ENCODE data around the gene TIFAB. TPM values are rescaled to one million over a fixed set of nuclear protein-coding genes. Genes with fewer than 3 reads are reported as not detected.

Gene TIFAB
- total RNA-seq, 4 donors from 2014 or later: not detected

DNA sequence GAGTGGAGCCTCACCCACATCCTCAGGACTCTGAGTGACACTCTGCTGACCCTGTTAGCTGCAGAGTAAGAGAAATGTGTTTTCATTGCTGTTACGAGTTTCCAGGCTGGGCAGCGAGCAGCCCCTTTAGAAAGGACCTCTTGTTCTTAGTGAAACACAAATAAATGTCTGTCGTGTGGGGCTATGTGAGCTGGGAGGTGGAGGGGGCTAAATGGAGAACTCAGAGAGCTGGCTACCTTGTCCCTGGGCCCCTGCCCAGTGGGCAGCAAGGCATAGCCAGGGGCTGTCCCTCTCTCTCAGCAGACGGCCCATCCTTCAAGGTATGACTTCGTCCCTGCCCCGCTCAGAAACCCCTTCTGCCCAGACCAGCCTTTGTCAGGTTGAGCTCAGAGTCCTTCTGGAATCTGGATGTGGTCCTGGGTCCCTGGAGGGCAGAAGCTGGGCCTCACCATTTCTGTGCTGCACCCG, 15.2 kb downstream of the TIFAB start:
- WGBS: 80% methylated on average over 7 of the region's 7 CpGs
- Histone ChIP-seq H3K9me3 (no peaks in the 10 kb centered on the region), H3K27ac (replicated peaks in 1 of 4) (no peak overlapping the region), H3K4me1 (peaks cover 12 to 18% (median 16%) of the 10 kb centered on the region in 4 donors), H3K36me3 (no peaks in the 10 kb centered on the region), H3K4me3 (no peak overlapping the region), H3K27me3 (peaks cover 0 to 18% (median 0%) of the 10 kb centered on the region in 4 donors)
- intact Hi-C loops (cut with DNase I): no loop called here
- DNase-seq (ENCODE audit: extremely low spot score): peak; percentile 89
- no peak for TF ChIP-seq EP300 (IDR thresholded peaks at IDR 0.05)
- TF ChIP-seq POLR2A (IDR thresholded peaks at IDR 0.05; ENCODE audit: low read depth): no peak
- TF ChIP-seq, protein P1, sequence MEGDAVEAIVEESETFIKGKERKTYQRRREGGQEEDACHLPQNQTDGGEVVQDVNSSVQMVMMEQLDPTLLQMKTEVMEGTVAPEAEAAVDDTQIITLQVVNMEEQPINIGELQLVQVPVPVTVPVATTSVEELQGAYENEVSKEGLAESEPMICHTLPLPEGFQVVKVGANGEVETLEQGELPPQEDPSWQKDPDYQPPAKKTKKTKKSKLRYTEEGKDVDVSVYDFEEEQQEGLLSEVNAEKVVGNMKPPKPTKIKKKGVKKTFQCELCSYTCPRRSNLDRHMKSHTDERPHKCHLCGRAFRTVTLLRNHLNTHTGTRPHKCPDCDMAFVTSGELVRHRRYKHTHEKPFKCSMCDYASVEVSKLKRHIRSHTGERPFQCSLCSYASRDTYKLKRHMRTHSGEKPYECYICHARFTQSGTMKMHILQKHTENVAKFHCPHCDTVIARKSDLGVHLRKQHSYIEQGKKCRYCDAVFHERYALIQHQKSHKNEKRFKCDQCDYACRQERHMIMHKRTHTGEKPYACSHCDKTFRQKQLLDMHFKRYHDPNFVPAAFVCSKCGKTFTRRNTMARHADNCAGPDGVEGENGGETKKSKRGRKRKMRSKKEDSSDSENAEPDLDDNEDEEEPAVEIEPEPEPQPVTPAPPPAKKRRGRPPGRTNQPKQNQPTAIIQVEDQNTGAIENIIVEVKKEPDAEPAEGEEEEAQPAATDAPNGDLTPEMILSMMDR (IDR thresholded peaks at IDR 0.05): no peak
- TF ChIP-seq POLR2AphosphoS5 (IDR thresholded peaks at IDR 0.05): no peak

DNA sequence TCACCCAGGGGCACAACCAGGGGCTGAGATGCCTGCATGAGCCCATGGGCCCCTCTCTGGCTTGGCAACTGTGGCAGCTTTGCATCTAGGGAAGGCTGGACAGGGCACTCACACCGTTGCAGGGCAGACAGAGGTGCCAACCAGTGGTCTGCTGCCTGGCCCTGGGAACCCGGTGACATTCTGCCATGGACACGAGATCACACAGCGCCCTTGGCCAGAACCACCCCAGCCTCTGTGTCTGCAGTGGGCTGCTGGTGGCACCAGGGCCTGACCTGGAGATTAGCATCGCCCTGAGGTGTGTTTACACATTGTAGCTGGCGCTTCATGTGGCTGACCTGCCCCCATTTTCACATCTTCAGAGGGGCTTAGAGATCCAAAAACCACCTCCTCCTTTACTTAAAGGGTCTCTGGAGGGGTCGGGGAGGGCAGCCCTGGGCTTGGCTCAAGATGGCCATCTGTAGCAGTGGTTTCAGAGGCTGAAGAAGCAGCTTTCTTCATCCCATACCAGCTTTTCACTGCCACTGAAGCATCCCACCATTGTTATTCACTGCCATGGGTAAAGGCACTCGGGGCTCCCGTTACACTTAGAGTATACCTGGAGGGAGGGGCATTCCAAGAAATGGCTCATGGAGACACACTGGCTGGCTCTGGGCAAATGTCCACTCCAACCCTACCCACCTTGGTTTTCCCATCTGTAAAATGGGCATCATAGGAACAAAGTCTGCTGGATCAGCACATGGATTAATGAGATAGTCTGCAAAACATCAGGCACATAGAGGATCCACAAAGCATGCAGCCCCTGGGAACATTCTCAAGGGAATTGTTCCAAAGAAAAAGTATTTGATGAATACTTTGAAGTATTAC, 16.5 kb downstream of the TIFAB start:
- Histone ChIP-seq H3K4me3 (no peak overlapping the region), H3K36me3 (no peaks in the 10 kb centered on the region), H3K27ac (replicated peaks in 1 of 4) (no peak overlapping the region), H3K9me3 (no peaks in the 10 kb centered on the region), H3K27me3 (peaks cover 0 to 18% (median 0%) of the 10 kb centered on the region in 4 donors), H3K4me1 (peaks cover 12 to 18% (median 15%) of the 10 kb centered on the region in 4 donors)
- no peak for TF ChIP-seq EP300 (IDR thresholded peaks at IDR 0.05)
- TF ChIP-seq POLR2A (IDR thresholded peaks at IDR 0.05; ENCODE audit: low read depth): no peak
- no peak for TF ChIP-seq POLR2AphosphoS5 (IDR thresholded peaks at IDR 0.05)
- TF ChIP-seq, protein P1 (IDR thresholded peaks at IDR 0.05): no peak
- intact Hi-C loops (cut with DNase I): no loop called here
- 87% methylated on average over 4 of the region's 9 CpGs for WGBS
- peak; percentile 87 for DNase-seq (ENCODE audit: extremely low spot score)

DNA sequence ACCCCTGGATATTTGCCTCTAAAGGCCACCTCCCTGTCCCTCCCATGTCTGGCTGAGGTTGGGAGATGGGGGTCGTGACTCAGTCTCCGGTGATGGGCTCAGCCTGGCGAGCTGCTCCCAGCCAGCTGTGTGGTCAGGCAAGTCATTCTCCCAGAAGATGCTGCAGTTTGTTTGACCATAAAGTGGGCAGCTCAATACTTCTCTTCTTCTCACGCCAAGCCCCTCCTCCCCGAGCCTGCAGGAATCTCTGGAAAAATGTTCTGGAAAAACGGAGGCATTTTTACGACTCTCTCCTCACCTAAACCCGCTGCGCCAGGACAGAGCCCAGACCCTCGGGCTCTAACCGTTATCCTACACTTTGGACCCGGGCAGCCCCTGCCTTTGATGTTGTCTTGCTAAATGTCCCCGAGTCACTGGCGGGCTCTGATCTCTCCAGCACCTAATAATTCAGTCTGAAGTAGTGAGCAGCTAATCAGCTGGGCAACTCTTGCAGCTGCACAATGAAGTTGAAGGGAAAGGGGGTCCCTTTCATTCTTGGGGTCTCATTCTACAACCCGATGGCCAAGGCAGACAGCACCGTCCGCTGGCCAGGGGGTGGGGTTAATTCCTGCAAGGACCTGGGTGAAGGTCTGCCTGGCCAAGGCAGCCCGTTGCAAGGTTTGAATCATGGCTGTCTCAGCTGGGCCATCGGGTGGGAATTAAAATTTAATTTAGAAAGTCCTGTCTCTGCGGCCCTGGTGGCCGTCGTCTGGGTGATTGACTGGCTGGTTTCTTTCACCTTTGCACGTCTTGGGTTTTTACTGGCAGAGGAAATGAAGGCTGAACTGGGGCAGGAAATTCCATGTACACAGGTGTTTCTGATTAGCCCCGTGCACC, 17.3 kb downstream of the TIFAB start:
- peaks cover 12 to 23% (median 15%) of the 10 kb centered on the region in 4 donors for H3K4me1 ChIP-seq
- no peak overlapping the region for H3K27ac ChIP-seq (replicated peaks in 1 of 4)
- no peaks in the 10 kb centered on the region for H3K9me3 ChIP-seq
- H3K4me3 ChIP-seq: no peak overlapping the region
- intact Hi-C loops (cut with DNase I): no loop called here
- peak; percentile 83 for DNase-seq (ENCODE audit: extremely low spot score)
- TF ChIP-seq EP300 (IDR thresholded peaks at IDR 0.05): no peak
- no peak for TF ChIP-seq POLR2AphosphoS5 (IDR thresholded peaks at IDR 0.05)
- TF ChIP-seq, protein P1 (IDR thresholded peaks at IDR 0.05): no peak
- TF ChIP-seq POLR2A (IDR thresholded peaks at IDR 0.05; ENCODE audit: low read depth): no peak
- no peaks in the 10 kb centered on the region for H3K36me3 ChIP-seq
- H3K27me3 ChIP-seq: peaks cover 0 to 18% (median 0%) of the 10 kb centered on the region in 4 donors
- WGBS: 73% methylated on average over 24 of the region's 24 CpGs

DNA sequence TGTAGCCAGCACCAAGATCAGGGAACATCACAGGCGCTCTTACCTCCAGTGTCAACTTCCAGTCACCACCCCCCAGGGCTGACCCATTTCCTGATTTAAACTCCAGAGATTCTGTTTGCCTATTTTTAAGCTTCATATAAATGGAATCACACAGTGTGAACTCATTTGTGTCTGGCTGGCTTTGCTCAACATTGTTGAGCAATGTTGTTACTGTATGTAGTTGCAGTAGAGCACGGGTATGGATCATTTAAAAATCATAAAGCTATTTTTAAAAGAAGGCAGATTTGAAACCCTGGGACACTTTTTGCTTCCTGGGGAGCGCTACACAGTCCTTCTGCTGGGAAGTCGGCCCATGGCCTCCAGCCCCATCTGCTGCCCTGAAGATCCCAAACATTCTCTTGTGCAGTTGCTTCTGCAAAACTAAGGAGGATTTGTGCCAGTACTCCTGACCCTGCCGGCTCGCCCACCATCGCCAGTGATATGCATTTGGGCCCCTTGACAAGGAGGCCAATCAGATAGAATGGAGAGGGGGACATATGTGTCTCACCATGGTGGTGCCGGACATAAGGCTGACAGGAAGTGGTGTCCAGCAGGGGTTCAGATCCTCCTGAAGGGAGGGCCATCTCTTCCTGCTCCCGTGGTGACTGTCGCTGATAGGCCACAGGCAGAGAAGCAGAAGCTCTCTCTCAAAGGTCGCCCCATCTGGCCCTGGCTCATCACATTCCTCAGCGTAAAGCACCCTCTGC, 18.3 kb downstream of the TIFAB start:
- DNase-seq (ENCODE audit: extremely low spot score): peak; percentile 88
- WGBS: 70% methylated on average over 12 of the region's 12 CpGs
- intact Hi-C loops (cut with DNase I): no loop called here
- Histone ChIP-seq H3K27ac (replicated peaks in 1 of 4) (no peak overlapping the region), H3K4me3 (no peak overlapping the region), H3K9me3 (peaks cover 0 to 5% (median 1%) of the 10 kb centered on the region in 4 donors), H3K4me1 (peaks cover 12 to 23% (median 15%) of the 10 kb centered on the region in 4 donors), H3K36me3 (no peaks in the 10 kb centered on the region), H3K27me3 (peaks cover 0 to 18% (median 0%) of the 10 kb centered on the region in 4 donors)
- no peak for TF ChIP-seq POLR2A (IDR thresholded peaks at IDR 0.05; ENCODE audit: low read depth)
- no peak for TF ChIP-seq EP300 (IDR thresholded peaks at IDR 0.05)
- TF ChIP-seq, protein P1 (IDR thresholded peaks at IDR 0.05): no peak
- TF ChIP-seq POLR2AphosphoS5 (IDR thresholded peaks at IDR 0.05): no peak

Measured in esophagus muscularis mucosa (tissue), 4 donors.